C4-2B (cell line): ENCODE results near the gene SCGB3A2.

Experiments
- ZFX ChIP-seq: fragments of 450-650 bp; IDR thresholded peaks from 2 replicates; pipeline ENCODE4 v1.6.1; 2017
- TF ChIP-seq, protein P1 (sequence below): fragments of 450-650 bp; conservative IDR thresholded peaks from 2 replicates; pipeline ENCODE4 v1.5.1; 2017; ENCODE audit warnings: mild to moderate bottlenecking

- TF ChIP-seq, protein P1, sequence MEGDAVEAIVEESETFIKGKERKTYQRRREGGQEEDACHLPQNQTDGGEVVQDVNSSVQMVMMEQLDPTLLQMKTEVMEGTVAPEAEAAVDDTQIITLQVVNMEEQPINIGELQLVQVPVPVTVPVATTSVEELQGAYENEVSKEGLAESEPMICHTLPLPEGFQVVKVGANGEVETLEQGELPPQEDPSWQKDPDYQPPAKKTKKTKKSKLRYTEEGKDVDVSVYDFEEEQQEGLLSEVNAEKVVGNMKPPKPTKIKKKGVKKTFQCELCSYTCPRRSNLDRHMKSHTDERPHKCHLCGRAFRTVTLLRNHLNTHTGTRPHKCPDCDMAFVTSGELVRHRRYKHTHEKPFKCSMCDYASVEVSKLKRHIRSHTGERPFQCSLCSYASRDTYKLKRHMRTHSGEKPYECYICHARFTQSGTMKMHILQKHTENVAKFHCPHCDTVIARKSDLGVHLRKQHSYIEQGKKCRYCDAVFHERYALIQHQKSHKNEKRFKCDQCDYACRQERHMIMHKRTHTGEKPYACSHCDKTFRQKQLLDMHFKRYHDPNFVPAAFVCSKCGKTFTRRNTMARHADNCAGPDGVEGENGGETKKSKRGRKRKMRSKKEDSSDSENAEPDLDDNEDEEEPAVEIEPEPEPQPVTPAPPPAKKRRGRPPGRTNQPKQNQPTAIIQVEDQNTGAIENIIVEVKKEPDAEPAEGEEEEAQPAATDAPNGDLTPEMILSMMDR: no peak
- TF ChIP-seq ZFX: no peak
Observed at GRCh38 chr5:147830035-147830434, 48.5 kb upstream of the SCGB3A2 start.
